Hepatocyte (in vitro differentiated cells): ENCODE data around the gene PTPRM. TPM values are rescaled to one million over a fixed set of nuclear protein-coding genes. Genes with fewer than 3 reads are reported as not detected.

ENCODE experiments used
- DNase-seq: peaks from one replicate; pipeline ENCODE4 v3.0.0-alpha.2; 2016; ENCODE audit warnings: low spot score
- H2AFZ ChIP-seq: fragments of 200-600 bp; sonication (generic); 2 replicates; pipeline ENCODE4 v1.6.0; 2016; ENCODE audit warnings: antibody characterized with exemption, mild to moderate bottlenecking
- H3K27ac ChIP-seq: fragments of 200-600 bp; sonication (generic); 2 replicates; pipeline ENCODE4 v1.5.1; 2016; ENCODE audit warnings: mild to moderate bottlenecking
- H3K27me3 ChIP-seq: fragments of 200-600 bp; sonication (generic); 2 replicates; pipeline ENCODE4 v1.6.1; 2016
- H3K36me3 ChIP-seq: fragments of 200-600 bp; sonication (generic); replicated peaks from 2 replicates; pipeline ENCODE4 v1.5.1; 2016; ENCODE audit warnings: low read depth; ENCODE audit not compliant: insufficient read depth
- H3K4me1 ChIP-seq: fragments of 200-600 bp; sonication (generic); 2 replicates; pipeline ENCODE4 v1.5.1; 2016; ENCODE audit warnings: mild to moderate bottlenecking, moderate library complexity; ENCODE audit not compliant: insufficient read depth
- H3K4me2 ChIP-seq: fragments of 200-600 bp; sonication (generic); 2 replicates; pipeline ENCODE4 v1.6.0; 2016
- H3K4me3 ChIP-seq: fragments of 200-600 bp; sonication (generic); 2 replicates; pipeline ENCODE4 v1.5.1; 2016; ENCODE audit warnings: mild to moderate bottlenecking
- H3K79me2 ChIP-seq: fragments of 200-600 bp; sonication (generic); 2 replicates; pipeline ENCODE4 v1.6.0; 2017; ENCODE audit warnings: mild to moderate bottlenecking
- H3K9me2 ChIP-seq: fragments of 200-600 bp; sonication (generic); replicated peaks from 2 replicates; pipeline ENCODE4 v1.6.0; 2017; ENCODE audit warnings: mild to moderate bottlenecking; ENCODE audit not compliant: insufficient read depth
- H3K9me3 ChIP-seq: fragments of 200-600 bp; sonication (generic); 2 replicates; pipeline ENCODE4 v1.5.1; 2016; ENCODE audit warnings: low read depth, mild to moderate bottlenecking
- H4K20me1 ChIP-seq: fragments of 200-600 bp; sonication (generic); 2 replicates; pipeline ENCODE4 v1.6.0; 2016; ENCODE audit warnings: mild to moderate bottlenecking; ENCODE audit not compliant: insufficient read depth, poor library complexity, severe bottlenecking
- CTCF ChIP-seq: fragments of 200-600 bp; sonication (generic); IDR thresholded peaks from 2 replicates; pipeline ENCODE4 v1.5.1; 2016; ENCODE audit warnings: antibody characterized with exemption, mild to moderate bottlenecking; ENCODE audit not compliant: poor library complexity
- EZH2 ChIP-seq: fragments of 200-600 bp; sonication (generic); IDR thresholded peaks from 2 replicates; pipeline ENCODE4 v1.6.1; 2016; ENCODE audit warnings: antibody characterized with exemption, mild to moderate bottlenecking, borderline replicate concordance
- EZH2phosphoT487 ChIP-seq: fragments of 200-600 bp; sonication (generic); IDR thresholded peaks from one replicate; pipeline ENCODE4 v1.6.1; 2018; ENCODE audit warnings: antibody characterized with exemption, mild to moderate bottlenecking, low read depth, moderate library complexity; ENCODE audit not compliant: unreplicated experiment, severe bottlenecking
- WGBS: methylation state at CpG from one replicate; pipeline ENCODE4 v1.1.6; 2016; ENCODE audit warnings: low lambda C conversion rate; ENCODE audit errors: missing lambda C conversion rate; 5-methylcytosine and 5-hydroxymethylcytosine counted together
- polyA plus RNA-seq: library from polyadenylated mRNA; unstranded; fragments of >200 nt; fragmentation: Nextera tagmentation; extraction: Ambion mirVana; gene quantifications from 2 replicates; pipeline ENCODE4 v1.2.1, GENCODE V29; 2016
- total RNA-seq: library from RNA; depleted of rRNA; stranded (reverse); fragments of >200 nt; gene quantifications from 2 replicates; pipeline ENCODE4 v1.2.3, GENCODE V29; 2014

Gene PTPRM
- total and polyA plus RNA-seq, 2 experiments from 2014 or later = 26.1 to 47.4 TPM

DNA sequence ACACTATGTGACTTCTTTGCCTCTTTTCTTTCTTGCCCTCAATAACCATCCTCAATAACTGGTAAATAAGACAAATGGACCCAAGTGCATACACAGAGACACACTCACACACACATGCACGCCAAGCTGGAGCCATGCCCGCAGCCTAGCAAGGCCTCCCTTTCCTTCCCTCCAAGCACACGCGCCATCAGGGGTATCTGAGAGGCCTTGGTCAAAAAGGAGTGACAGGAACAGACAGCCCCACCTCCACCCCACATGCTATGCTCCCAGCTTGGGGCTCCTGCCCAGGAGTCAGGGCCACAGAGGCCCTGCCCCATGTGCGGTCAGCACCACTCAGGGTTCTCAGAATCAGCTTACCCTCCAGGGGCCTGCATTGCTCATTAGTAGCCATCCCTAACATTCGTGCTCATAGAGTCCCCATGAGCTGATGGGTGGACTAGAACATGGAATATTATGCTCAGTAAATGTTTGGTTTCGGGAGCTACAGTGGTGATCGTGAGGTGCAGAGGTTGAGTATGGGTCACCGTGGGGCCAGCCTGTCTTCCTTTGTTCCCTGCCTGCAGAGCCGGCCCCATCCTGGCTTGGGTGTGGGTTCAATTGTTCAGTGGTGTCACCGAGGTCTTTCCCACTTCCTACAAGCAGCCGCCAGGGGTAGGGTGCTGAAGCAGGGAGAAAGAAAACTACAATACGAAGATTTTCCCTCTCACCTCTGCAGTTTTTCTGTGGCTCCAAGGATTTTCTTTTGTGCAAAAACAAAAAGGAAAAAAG is 884.0 kb downstream of the PTPRM start:
- H4K20me1 ChIP-seq = no peaks in the 10 kb centered on the region
- no peak for DNase-seq
- no peaks in the 10 kb centered on the region for H3K79me2 ChIP-seq
- H3K4me3 ChIP-seq = no peak overlapping the region
- no peaks in the 10 kb centered on the region for H3K27me3 ChIP-seq
- H3K4me2 ChIP-seq = no peak overlapping the region
- H3K4me1 ChIP-seq = no peaks in the 10 kb centered on the region
- no peaks in the 10 kb centered on the region for H3K9me3 ChIP-seq
- H3K9me2 ChIP-seq = no peaks in the 10 kb centered on the region
- 90% methylated on average over 13 of the region's 13 CpGs for WGBS
- H3K36me3 ChIP-seq = no peaks in the 10 kb centered on the region
- H2AFZ ChIP-seq = no peak overlapping the region
- no peak overlapping the region for H3K27ac ChIP-seq
- TF ChIP-seq EZH2phosphoT487 = no peak
- TF ChIP-seq CTCF = no peak
- no peak for TF ChIP-seq EZH2

- Histone ChIP-seq H3K27ac (no peak overlapping the region), H3K4me2 (no peak overlapping the region), H3K4me3 (no peak overlapping the region), H3K4me1 (no peaks in the 10 kb centered on the region), H3K36me3 (no peaks in the 10 kb centered on the region), H2AFZ (no peak overlapping the region), H3K9me3 (no peaks in the 10 kb centered on the region), H3K79me2 (no peaks in the 10 kb centered on the region), H4K20me1 (no peaks in the 10 kb centered on the region), H3K9me2 (no peaks in the 10 kb centered on the region), H3K27me3 (no peaks in the 10 kb centered on the region)
- WGBS = 77% methylated on average over 3 of the region's 3 CpGs
- no peak for DNase-seq
- TF ChIP-seq CTCF = no peak
- no peak for TF ChIP-seq EZH2phosphoT487
- TF ChIP-seq EZH2 = no peak
Measured at GRCh38 chr18:8453528-8453927, 886.4 kb downstream of the PTPRM start.

DNA sequence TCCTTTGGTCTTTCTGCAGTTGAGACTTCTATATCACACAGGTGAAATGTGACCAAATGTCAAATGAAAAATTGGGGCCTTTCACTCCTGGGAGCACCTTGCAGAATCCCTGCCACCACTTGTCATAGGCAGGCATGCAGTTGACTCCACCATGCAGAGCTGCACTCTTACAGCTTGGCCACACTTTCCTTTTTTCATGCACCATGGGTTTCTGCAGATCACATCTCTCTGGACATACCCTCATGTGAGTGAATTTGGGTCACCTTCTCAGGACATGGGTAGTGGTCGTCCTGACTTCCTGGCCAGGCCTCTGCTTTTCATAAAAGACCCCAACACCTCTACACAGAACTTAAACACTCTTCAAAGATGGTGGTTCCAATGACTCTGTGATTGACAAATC is 887.0 kb downstream of the PTPRM start:
- H3K4me1 ChIP-seq = no peaks in the 10 kb centered on the region

More for the DNA sequence above, 887.0 kb downstream of the PTPRM start:
- H3K9me3 ChIP-seq = no peaks in the 10 kb centered on the region
- H3K27ac ChIP-seq = no peak overlapping the region
- no peak overlapping the region for H2AFZ ChIP-seq
- no peak for TF ChIP-seq EZH2phosphoT487
- TF ChIP-seq EZH2 = no peak
- no peak for TF ChIP-seq CTCF
- H4K20me1 ChIP-seq = no peaks in the 10 kb centered on the region
- no peaks in the 10 kb centered on the region for H3K9me2 ChIP-seq
- DNase-seq = no peak
- H3K36me3 ChIP-seq = no peaks in the 10 kb centered on the region
- H3K79me2 ChIP-seq = no peaks in the 10 kb centered on the region
- H3K27me3 ChIP-seq = no peaks in the 10 kb centered on the region
- WGBS = 76% methylated on average over 1 of the region's 1 CpG
- H3K4me3 ChIP-seq = no peak overlapping the region
- no peak overlapping the region for H3K4me2 ChIP-seq
